GM12878 (cell line): ENCODE data around the gene OXTR. TPM values are rescaled to one million over a fixed set of nuclear protein-coding genes. Genes with fewer than 3 reads are reported as not detected.

Source experiments
- ATAC-seq: fragments of 200-7000 bp; cut with Tn5 transposase; 3 replicates; pipeline ENCODE4 v1.9.1; 2020; ENCODE audit warnings: mild to moderate bottlenecking, moderate library complexity
- BruUV-seq: library from RNA; stranded (reverse); fragments of 400-500 nt; replicated peaks from 2 replicates; lab custom pipeline; 2021; lab: Mats Ljungman, UMichigan
- CTCF ChIA-PET: fragments of 300-600 bp; sonication (Branson Sonifier 250); formaldehyde crosslinking; extraction: SDS; loops from one replicate; lab custom pipeline; 2021; ENCODE audit warnings: inconsistent platforms; lab: Yijun Ruan, JAX
- POLR2A ChIA-PET: fragments of 350-600 bp; formaldehyde crosslinking; extraction: SDS; loops from one replicate; lab custom pipeline; 2021; ENCODE audit warnings: inconsistent platforms; lab: Charles Lee
- RAD21 ChIA-PET: fragments of 300-600 bp; sonication (Branson Sonifier 250); formaldehyde crosslinking; loops from one replicate; lab custom pipeline; 2023; ENCODE audit warnings: antibody characterized with exemption; ENCODE audit not compliant: unreplicated experiment; lab: Charles Lee
- SMC1A ChIA-PET: fragments of 300-600 bp; sonication (Branson Sonifier 250); formaldehyde crosslinking; loops from one replicate; lab custom pipeline; 2023; ENCODE audit not compliant: unreplicated experiment, uncharacterized antibody; lab: Charles Lee
- DNase-seq: peaks from one replicate; pipeline ENCODE4 v3.0.0-alpha.2; 2011; ENCODE audit warnings: low read depth, low spot score
- FAIRE-seq: peaks from 3 replicates; lab custom pipeline; 2011; peaks lifted over from hg19 to GRCh38; lab: Jason Lieb, UNC
- H2AFZ ChIP-seq: 2 replicates; pipeline ENCODE4 v1.6.0; 2011; ENCODE audit warnings: low read depth, low read length, control low read depth; ENCODE audit not compliant: control insufficient read depth
- H3K27ac ChIP-seq: 2 replicates; pipeline ENCODE4 v1.5.1; 2011; ENCODE audit warnings: control low read depth; ENCODE audit not compliant: control insufficient read depth, insufficient read depth
- H3K27me3 ChIP-seq, 2 experiments: replicated peaks in 1 of 2; 2 replicates each; pipeline versions ENCODE4 v1.6.0 to v1.6.1; 2011; ENCODE audit warnings: low read length in 1 of 2; ENCODE audit not compliant: control insufficient read depth in 2 of 2, insufficient read depth in 2 of 2
- H3K36me3 ChIP-seq, 2 experiments: 2 replicates each; pipeline ENCODE4 v1.5.1; 2011; ENCODE audit warnings: low read length in 1 of 2; ENCODE audit not compliant: control insufficient read depth in 2 of 2, insufficient read depth in 2 of 2
- H3K4me1 ChIP-seq: 2 replicates; pipeline ENCODE4 v1.6.1; 2011; ENCODE audit warnings: mild to moderate bottlenecking, low read length, moderate library complexity, mixed read lengths; ENCODE audit not compliant: control insufficient read depth, insufficient read depth
- H3K4me2 ChIP-seq: 2 replicates; pipeline ENCODE4 v1.6.0; 2011; ENCODE audit warnings: control low read depth; ENCODE audit not compliant: control insufficient read depth, insufficient read depth
- H3K4me3 ChIP-seq: fragments of 200-600 bp; sonication (generic); 2 replicates; pipeline ENCODE4 v1.5.1; 2016
- H3K79me2 ChIP-seq: 2 replicates; pipeline ENCODE4 v1.6.0; 2011; ENCODE audit warnings: low read length; ENCODE audit not compliant: control insufficient read depth, insufficient read depth
- H3K9ac ChIP-seq: 2 replicates; pipeline ENCODE4 v1.8.0; 2011; ENCODE audit warnings: low read length, control low read depth, mixed read lengths; ENCODE audit not compliant: control insufficient read depth, insufficient read depth
- H3K9me3 ChIP-seq: replicated peaks from 3 replicates; pipeline ENCODE4 v1.5.1; 2011; ENCODE audit warnings: mild to moderate bottlenecking, low read length; ENCODE audit not compliant: control insufficient read depth, insufficient read depth
- H4K20me1 ChIP-seq: 2 replicates; pipeline ENCODE4 v1.6.0; 2011; ENCODE audit not compliant: control insufficient read depth, insufficient read depth
- BMI1 ChIP-seq: fragments of 450-650 bp; IDR thresholded peaks from 2 replicates; pipeline ENCODE4 v1.6.1; 2016; ENCODE audit warnings: mild to moderate bottlenecking, moderate library complexity, borderline replicate concordance
- CTCF ChIP-seq, 3 experiments: IDR thresholded peaks in 2 of 3; conservative IDR thresholded peaks in 1 of 3; 2 replicates each; pipeline ENCODE4 v1.5.1; 2011; ENCODE audit warnings: low read depth in 3 of 3, low read length in 3 of 3, mild to moderate bottlenecking in 3 of 3, control low read depth in 2 of 3, moderate library complexity in 2 of 3, inconsistent platforms in 1 of 3, mixed read lengths in 1 of 3; ENCODE audit not compliant: control insufficient read depth in 2 of 3, insufficient read depth in 1 of 3; ENCODE audit errors: extremely low read depth in 1 of 3
- ELK1 ChIP-seq: IDR thresholded peaks from 2 replicates; pipeline ENCODE4 v1.6.1; 2012; ENCODE audit warnings: low read depth, low read length, improper control_type of control experiment
- FOXM1 ChIP-seq: IDR thresholded peaks from 2 replicates; pipeline ENCODE4 v1.6.1; 2012; ENCODE audit warnings: low read depth, mild to moderate bottlenecking, inconsistent platforms, low read length, moderate library complexity
- IRF3 ChIP-seq: fragments of 450-650 bp; IDR thresholded peaks from 2 replicates; pipeline ENCODE4 v1.6.1; 2014; ENCODE audit warnings: mild to moderate bottlenecking
- KDM1A ChIP-seq: fragments of 200-600 bp; sonication (generic); IDR thresholded peaks from 2 replicates; pipeline ENCODE4 v1.6.1; 2016; ENCODE audit warnings: borderline replicate concordance
- LARP7 ChIP-seq: fragments of 450-650 bp; IDR thresholded peaks from 2 replicates; pipeline ENCODE4 v1.6.1; 2017; ENCODE audit warnings: mild to moderate bottlenecking
- PRDM15 ChIP-seq: fragments of 450-650 bp; formaldehyde crosslinking; IDR thresholded peaks from 2 replicates; pipeline ENCODE4 v1.4.0; 2020; ENCODE audit warnings: mild to moderate bottlenecking, moderate library complexity
- RFX5 ChIP-seq: IDR thresholded peaks from 2 replicates; pipeline ENCODE4 v1.6.1; 2011; ENCODE audit warnings: low read depth, low read length, improper control_type of control experiment
- SMAD1 ChIP-seq: fragments of 450-650 bp; IDR thresholded peaks from 2 replicates; pipeline ENCODE4 v1.6.1; 2018; ENCODE audit warnings: mild to moderate bottlenecking, low read depth; ENCODE audit not compliant: partially characterized antibody
- SMARCA5 ChIP-seq: fragments of 450-650 bp; IDR thresholded peaks from 2 replicates; pipeline ENCODE4 v1.6.1; 2017; ENCODE audit warnings: mild to moderate bottlenecking
- SREBF2 ChIP-seq: IDR thresholded peaks from 2 replicates; pipeline ENCODE4 v1.6.1; 2012; ENCODE audit warnings: mild to moderate bottlenecking, low read length
- WGBS: methylation state at CpG from one replicate; pipeline ENCODE4 v1.1.6; 2016; ENCODE audit warnings: low lambda C conversion rate; ENCODE audit not compliant: insufficient replicate concordance, insufficient coverage; ENCODE audit errors: missing lambda C conversion rate; 5-methylcytosine and 5-hydroxymethylcytosine counted together
- in situ Hi-C: fragments of 300-500 bp; cut with MboI; formaldehyde crosslinking; loops from 9 replicates; pipeline ENCODE4 v1.14.3; 2018; ENCODE audit warnings: mixed read lengths
- intact Hi-C: fragments of 100-400 bp; cut with micrococcal nuclease; formaldehyde crosslinking; loops from one replicate; pipeline ENCODE4 v1.14.2; 2022; ENCODE audit not compliant: unreplicated experiment
- polyA plus RNA-seq, 11 experiments: library from polyadenylated mRNA; depleted of rRNA in 4 of 11; unstranded in 6 of 11; stranded (reverse) in 5 of 11; fragments of >200 nt; fragmentation: Nextera tagmentation in 4 of 11; fragmentation: Illumina TruSeq in 1 of 11; extraction: Ambion mirVana in 4 of 11; extraction: Trizol in 1 of 11; gene quantifications; 1 replicate in 1 of 11; 2 replicates in 10 of 11; pipeline versions ENCODE4 v1.2.1 to v1.2.3, GENCODE V29; 2011 to 2016; ENCODE audit warnings: inconsistent platforms in 2 of 11, missing spikeins in 2 of 11, low read depth in 1 of 11
- total RNA-seq, 4 experiments: library from RNA; depleted of rRNA in 3 of 4; stranded (reverse); fragments of >200 nt in 3 of 4; fragmentation: Illumina TruSeq in 1 of 4; extraction: Trizol in 1 of 4; gene quantifications; 2 replicates each; pipeline versions ENCODE4 v1.2.1 to v1.2.3, GENCODE V29; 2013 to 2021

Gene OXTR
- total and polyA plus RNA-seq, 10 of the 15 experiments (the other 5 are each of a cell fraction or from before 2014, with no cell fraction given), result 0.43 to 5.9 (median 2.6) TPM

GRCh38 chr3:8756671-8757070 is 12.7 kb downstream of the OXTR start (continued):
- no peak for TF ChIP-seq PRDM15 (CRISPR knock-in tag)
- no peak for TF ChIP-seq SREBF2
- TF ChIP-seq SMARCA5, result no peak
- TF ChIP-seq KDM1A, result no peak
- TF ChIP-seq FOXM1, result no peak
- TF ChIP-seq IRF3, result no peak
- TF ChIP-seq SMAD1, result no peak

GRCh38 chr3:8755564-8756237 is 13.7 kb downstream of the OXTR start:
- no TSS peak for BruUV-seq
- no peak for DNase-seq
- SMC1A ChIA-PET, result interaction anchor here (0.8 kb wide), 1 partner anchor 10 kb away, joined by 3 read pairs; no protein-coding TSS in a partner anchor
- Histone ChIP-seq H3K9me3 (no peaks in the 10 kb centered on the region), H3K27me3 (no peaks in the 10 kb centered on the region), H3K27ac (no peak overlapping the region), H3K36me3 (no peaks in the 10 kb centered on the region; a peak in 2 of 4 replicates), H4K20me1 (no peaks in the 10 kb centered on the region), H3K9ac (no peak overlapping the region), H3K4me2 (no peak overlapping the region), H2AFZ (no peak overlapping the region), H3K4me3 (no peak overlapping the region), H3K4me1 (no peaks in the 10 kb centered on the region), H3K79me2 (no peaks in the 10 kb centered on the region)
- RAD21 ChIA-PET, result no interaction called here
- WGBS, result 77% methylated on average over 6 of the region's 6 CpGs
- FAIRE-seq, result peak; percentile 7
- intact Hi-C loops, result no loop called here
- CTCF ChIA-PET, result interaction anchor here (1.0 to 2.1 kb wide), 4 partner anchors 10 to 93 kb away, joined by 3 to 9 read pairs (median 4); partner anchors contain the start of gene OXTR
- in situ Hi-C loops, result no loop called here
- POLR2A ChIA-PET, result no interaction called here
- peak; percentile 32 for ATAC-seq
- no peak for TF ChIP-seq LARP7
- TF ChIP-seq BMI1, result no peak
- no peak for TF ChIP-seq RFX5
- no peak for TF ChIP-seq ELK1
- TF ChIP-seq CTCF (IDR thresholded peaks at IDR 0.05 in 2 of 3, conservative IDR thresholded peaks at IDR 0.05 in 1 of 3; ENCODE audit: control insufficient read depth in 2 of 3, extremely low read depth in 1 of 3, insufficient read depth in 1 of 3, low read depth in 3 of 3, low read length in 3 of 3), result peak; percentile 20 to 28 (median 24); a peak in 3 of 6 replicates
